Measurements from ENCODE around the gene ROPN1L. TPM values are rescaled to one million over a fixed set of nuclear protein-coding genes. Genes with fewer than 3 reads are reported as not detected.
"Not testable (repeated sequence)": the region's sequence is repeated elsewhere in the genome, so short reads cannot be mapped to it uniquely, and the experiment has no call there.

ROPN1L gene
- total and polyA plus RNA-seq, 2 donors (not counting 1 experiment from before 2014, with no cell fraction given): 0.91 TPM; not detected in 1

- intact Hi-C loops (cut with micrococcal nuclease): no loop called here
- H3K27ac Mint-ChIP-seq: no peak overlapping the region
- Histone ChIP-seq H3K79me2 (ENCODE audit: control insufficient read depth, insufficient read depth, low read length) (no peaks in the 10 kb centered on the region), H3K4me2 (replicated peaks; ENCODE audit: low read depth, low read length, poor library complexity, severe bottlenecking) (no peak overlapping the region), H3K9me3 (ENCODE audit: control extremely low read depth in 1 of 3, control insufficient read depth in 2 of 3, insufficient read depth in 1 of 3, low read length in 2 of 3) (peaks cover 0 to 1% (median 0%) of the 10 kb centered on the region in 3 donors), H3K27ac (ENCODE audit: low read length in 2 of 2) (no peak overlapping the region), H4K20me1 (ENCODE audit: control insufficient read depth, insufficient read depth, low read length, poor library complexity, severe bottlenecking) (no peaks in the 10 kb centered on the region), H3K36me3 (replicated peaks in 1 of 2; ENCODE audit: control extremely low read depth in 1 of 2, control insufficient read depth in 1 of 2, extremely low read depth in 1 of 2, insufficient read depth in 2 of 2, low read length in 1 of 2) (no peaks in the 10 kb centered on the region), H3K27me3 (replicated peaks in 1 of 4; ENCODE audit: control extremely low read depth in 1 of 4, control insufficient read depth in 3 of 4, insufficient read depth in 4 of 4, low read length in 3 of 4) (no peaks in the 10 kb centered on the region), H3K4me3 (ENCODE audit: control extremely low read depth in 1 of 5, extremely low read depth in 1 of 5, insufficient read depth in 1 of 5, low read depth in 2 of 5, low read length in 4 of 5) (no peak overlapping the region), H3K9ac (ENCODE audit: low read length) (no peak overlapping the region), H2AFZ (ENCODE audit: insufficient read depth, low read depth, low read length, poor library complexity, severe bottlenecking) (no peak overlapping the region), H3K4me1 (ENCODE audit: control insufficient read depth in 2 of 2, insufficient read depth in 2 of 2, low read length in 2 of 2) (no peaks in the 10 kb centered on the region)
- TF ChIP-seq CTCF (IDR thresholded peaks at IDR 0.05) (no peak), EZH2 (IDR thresholded peaks at IDR 0.05; ENCODE audit: borderline replicate concordance, insufficient read depth, low read depth, low read length, poor library complexity, severe bottlenecking) (no peak)
- ChIA-PET CTCF (no interaction called here), POLR2A (no interaction called here)
- H3K9me3 Mint-ChIP-seq (ENCODE audit: insufficient read depth): no peaks in the 10 kb centered on the region
- H3K27me3 Mint-ChIP-seq: peaks cover 5% of the 10 kb centered on the region
- no peaks in the 10 kb centered on the region for H3K4me1 Mint-ChIP-seq
- no peak for DNase-seq
- no peak for ATAC-seq (ENCODE audit: low read depth)
- 52% methylated on average over 6 of the region's 10 CpGs for WGBS (ENCODE audit: insufficient coverage)
- no peak overlapping the region for H3K4me3 Mint-ChIP-seq
Observed at GRCh38 chr5:10513501-10514442, 72.1 kb downstream of the ROPN1L start.

GRCh38 chr5:10514572-10514971 lies 72.9 kb downstream of the ROPN1L start:
- H3K27me3 ChIP-seq (replicated peaks in 1 of 4; ENCODE audit: control extremely low read depth in 1 of 4, control insufficient read depth in 3 of 4, insufficient read depth in 4 of 4, low read length in 3 of 4); H3K27ac Mint-ChIP-seq; H3K9me3 ChIP-seq (ENCODE audit: control extremely low read depth in 1 of 3, control insufficient read depth in 2 of 3, insufficient read depth in 1 of 3, low read length in 2 of 3); H3K36me3 ChIP-seq (replicated peaks in 1 of 2; ENCODE audit: control extremely low read depth in 1 of 2, control insufficient read depth in 1 of 2, extremely low read depth in 1 of 2, insufficient read depth in 2 of 2, low read length in 1 of 2); H4K20me1 ChIP-seq (ENCODE audit: control insufficient read depth, insufficient read depth, low read length, poor library complexity, severe bottlenecking); CTCF ChIA-PET; intact Hi-C loops (cut with micrococcal nuclease); H3K79me2 ChIP-seq (ENCODE audit: control insufficient read depth, insufficient read depth, low read length); H3K4me1 ChIP-seq (ENCODE audit: control insufficient read depth in 2 of 2, insufficient read depth in 2 of 2, low read length in 2 of 2); H3K9me3 Mint-ChIP-seq (ENCODE audit: insufficient read depth); H3K4me3 ChIP-seq (ENCODE audit: control extremely low read depth in 1 of 5, extremely low read depth in 1 of 5, insufficient read depth in 1 of 5, low read depth in 2 of 5, low read length in 4 of 5); POLR2A ChIA-PET; DNase-seq; ATAC-seq (ENCODE audit: low read depth); H2AFZ ChIP-seq (ENCODE audit: insufficient read depth, low read depth, low read length, poor library complexity, severe bottlenecking); H3K4me1 Mint-ChIP-seq; H3K4me2 ChIP-seq (replicated peaks; ENCODE audit: low read depth, low read length, poor library complexity, severe bottlenecking); H3K4me3 Mint-ChIP-seq; H3K27me3 Mint-ChIP-seq; H3K9ac ChIP-seq (ENCODE audit: low read length); H3K27ac ChIP-seq (ENCODE audit: low read length in 2 of 2): not testable (repeated sequence)
- WGBS (ENCODE audit: insufficient coverage): no CpG with 5 or more reads among the region's 8 CpGs

Small RNA genes within 50 kb of the gene (small RNA-seq; reads per million reads assigned to genes)
- not detected for gene MIR6131 (ENCODE audit: insufficient read length, low read depth, low replicate concordance)

Other genes starting within 250 kb of the ROPN1L start
- 17.6 and 19.3 TPM in 2 replicates for gene ATPSCKMT, start 192.0 kb upstream of the ROPN1L start, total RNA-seq
- 6.5 and 8.5 TPM in 2 replicates for gene ATPSCKMT, start 192.0 kb upstream of the ROPN1L start, polyA plus RNA-seq
- 74.3 and 95.7 TPM in 2 replicates for gene CCT5, start 191.6 kb upstream of the ROPN1L start, total RNA-seq
- 77.7 and 96.1 TPM in 2 replicates for gene CCT5, start 191.6 kb upstream of the ROPN1L start, polyA plus RNA-seq
- gene CMBL, start 134.0 kb upstream of the ROPN1L start, total RNA-seq: not detected in 2 replicates
- not detected in 2 replicates for gene CMBL, start 134.0 kb upstream of the ROPN1L start, polyA plus RNA-seq
- 199 and 201 TPM in 2 replicates for gene MARCHF6, start 88.2 kb upstream of the ROPN1L start, total RNA-seq
- gene MARCHF6, start 88.2 kb upstream of the ROPN1L start, polyA plus RNA-seq: 69.0 and 137 TPM in 2 replicates
- gene ANKRD33B, start 122.2 kb downstream of the ROPN1L start, total RNA-seq: 23.4 and 24.8 TPM in 2 replicates
- 2.9 and 6.9 TPM in 2 replicates for gene ANKRD33B, start 122.2 kb downstream of the ROPN1L start, polyA plus RNA-seq